ENCODE measurements around the gene PALM2AKAP2.
"Not testable (repeated sequence)": the region's sequence is repeated elsewhere in the genome, so short reads cannot be mapped to it uniquely, and the experiment has no call there.

Gene PALM2AKAP2

DNA sequence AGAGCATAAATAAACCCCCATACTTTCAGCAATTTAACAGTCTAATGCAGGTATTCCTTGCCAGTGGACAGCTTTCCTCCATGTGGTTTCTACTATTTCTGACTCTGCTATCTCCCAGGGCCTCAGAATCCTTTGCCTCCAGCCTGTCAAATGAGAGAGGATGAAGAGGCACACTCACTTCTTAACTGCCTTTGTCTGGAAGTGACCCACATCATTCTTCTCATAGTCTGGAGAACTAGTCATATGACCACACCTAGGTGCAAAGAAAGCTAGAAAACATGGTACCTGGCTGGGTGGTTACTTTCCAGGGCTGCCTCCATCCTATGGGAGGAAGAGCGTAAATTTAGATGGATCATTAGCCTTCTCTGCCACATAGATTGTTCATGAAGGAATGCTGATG is 22.5 kb downstream of the PALM2AKAP2 start:
- no peak for DNase-seq (ENCODE audit: low read depth in 2 of 3, low spot score in 2 of 3)

DNA sequence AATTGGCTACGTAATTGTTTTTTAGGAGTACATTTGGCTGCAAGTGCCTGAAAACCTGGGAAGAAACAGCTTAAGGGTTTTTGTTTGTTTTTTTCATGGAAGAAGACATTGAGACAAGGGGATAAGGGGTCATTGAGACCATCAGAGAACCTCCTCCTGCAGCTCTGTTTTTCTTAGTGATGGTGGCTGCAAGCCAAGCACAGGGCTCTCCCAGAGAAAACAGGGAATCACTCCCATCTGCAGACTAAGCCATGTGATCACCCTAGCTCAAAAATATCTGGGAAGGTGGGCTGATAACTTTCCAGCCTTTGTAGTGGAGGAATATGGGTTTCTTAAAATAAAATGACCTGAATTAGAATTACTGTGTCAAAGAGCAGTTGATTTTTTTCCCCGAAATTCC is 25.1 kb downstream of the PALM2AKAP2 start:
- DNase-seq (ENCODE audit: low read depth in 2 of 3, low spot score in 2 of 3) = no peak

DNA sequence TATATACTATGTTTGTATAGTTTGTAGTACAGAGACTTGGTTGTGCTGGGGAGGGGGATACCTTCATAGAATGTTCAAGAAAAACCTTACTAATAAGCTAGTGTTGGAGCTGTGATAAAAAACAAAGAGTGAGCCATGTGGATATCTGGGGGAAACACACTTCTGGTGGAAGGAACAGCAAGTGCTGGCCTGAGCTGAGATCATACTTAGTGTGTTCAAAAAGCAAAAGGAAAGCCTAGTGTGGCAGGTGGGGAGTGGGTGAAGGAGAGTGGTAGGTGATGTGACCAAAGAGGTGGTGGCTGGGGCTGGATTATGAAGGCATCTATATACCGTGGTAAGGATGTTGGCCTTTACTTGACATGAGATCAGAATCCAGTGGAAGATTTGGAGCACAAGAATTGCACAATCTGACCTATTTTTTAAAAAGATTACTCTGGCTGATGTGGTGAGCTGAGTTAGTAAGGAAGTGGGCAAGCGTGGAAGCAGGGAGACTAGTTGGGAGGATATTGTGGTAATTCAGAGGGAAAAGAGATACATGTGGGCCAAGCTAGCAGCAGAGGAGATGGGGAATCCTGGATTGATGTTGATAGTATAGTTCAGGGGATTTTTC is 26.6 kb downstream of the PALM2AKAP2 start:
- DNase-seq (ENCODE audit: low read depth in 2 of 3, low spot score in 2 of 3) = no peak

DNA sequence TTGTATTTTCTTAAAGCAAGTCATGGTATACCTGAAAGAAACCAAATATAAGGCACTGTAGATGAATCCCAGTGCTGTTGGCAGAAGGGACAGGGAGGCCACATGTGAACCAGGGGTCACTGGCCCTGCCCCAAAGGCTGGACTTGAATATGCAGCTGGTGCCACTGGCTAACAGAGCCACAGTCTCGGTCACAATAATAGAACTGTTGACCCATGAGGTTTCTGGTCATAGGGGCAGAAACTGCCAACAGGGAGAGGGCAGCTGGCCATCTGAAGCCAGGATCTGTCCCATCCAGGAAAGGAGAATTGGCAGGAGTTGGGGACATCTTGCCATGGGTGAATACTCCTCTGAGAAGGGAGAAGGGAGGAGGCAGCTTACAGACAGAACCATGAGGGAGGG is 31.9 kb downstream of the PALM2AKAP2 start:
- no peak for DNase-seq (ENCODE audit: low read depth in 2 of 3, low spot score in 2 of 3)

DNA sequence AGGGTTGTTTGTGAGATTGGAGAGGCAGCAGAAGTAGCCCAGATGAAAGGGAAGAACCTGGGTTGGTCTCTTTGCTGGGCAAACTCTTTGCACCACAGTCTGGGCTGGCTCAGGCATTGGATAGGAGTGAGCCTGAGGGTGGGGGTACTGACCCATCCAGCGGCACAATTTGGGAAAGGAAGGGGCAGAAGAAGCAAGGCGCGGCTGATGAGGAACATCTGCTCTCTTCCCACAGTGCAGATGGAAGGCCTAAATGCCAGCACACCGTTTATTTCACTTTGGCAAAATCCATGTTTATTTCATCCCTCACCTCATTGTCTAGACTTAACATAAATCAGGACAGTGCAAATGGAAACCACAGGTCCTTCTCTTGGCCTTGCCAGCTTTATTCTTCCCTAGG is 32.3 kb downstream of the PALM2AKAP2 start:
- no peak for DNase-seq (ENCODE audit: low read depth in 2 of 3, low spot score in 2 of 3)

DNA sequence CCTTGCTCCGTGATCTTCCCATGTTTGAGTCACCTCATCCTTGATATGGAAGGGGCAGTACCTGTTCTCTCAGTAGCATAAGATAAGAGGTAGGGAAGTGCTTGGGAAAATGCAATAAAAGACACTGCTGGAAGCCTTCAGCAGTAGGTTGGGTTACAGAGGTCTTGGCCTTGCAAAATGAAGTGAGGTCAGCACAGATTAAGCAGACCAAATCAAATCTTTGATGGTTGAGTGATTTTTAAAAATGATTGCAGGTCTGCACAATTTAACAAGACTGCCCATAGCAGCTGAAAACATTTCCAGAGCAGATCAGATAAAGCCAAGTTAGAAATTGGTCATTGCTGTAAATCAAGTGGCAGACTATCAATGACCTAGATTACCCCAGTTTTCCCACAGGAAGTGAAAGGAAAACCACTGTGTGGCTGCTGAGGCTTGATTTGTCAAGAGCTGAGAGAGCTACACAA is 32.9 kb downstream of the PALM2AKAP2 start:
- no peak for DNase-seq (ENCODE audit: low read depth in 2 of 3, low spot score in 2 of 3)

DNA sequence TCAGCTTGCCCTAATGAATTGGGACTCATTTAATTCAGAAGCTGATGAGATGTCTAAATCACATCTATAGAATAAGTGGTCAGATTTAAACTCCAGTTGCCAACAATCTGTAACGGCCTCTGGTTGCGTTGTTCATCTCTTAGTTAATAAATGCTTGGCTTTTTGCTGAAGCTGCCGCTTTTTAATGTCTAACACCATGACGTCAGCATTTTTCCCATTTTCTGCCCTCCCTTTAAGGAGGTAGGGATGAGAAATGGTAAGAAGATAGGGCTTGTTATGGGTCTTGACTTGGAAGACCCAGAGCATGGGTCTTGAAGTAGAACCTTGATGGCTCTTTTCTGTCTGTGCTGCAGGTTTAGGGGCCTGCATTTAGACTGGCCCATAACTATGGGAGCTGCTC is 33.3 kb downstream of the PALM2AKAP2 start:
- no peak for DNase-seq (ENCODE audit: low read depth in 2 of 3, low spot score in 2 of 3)

DNA sequence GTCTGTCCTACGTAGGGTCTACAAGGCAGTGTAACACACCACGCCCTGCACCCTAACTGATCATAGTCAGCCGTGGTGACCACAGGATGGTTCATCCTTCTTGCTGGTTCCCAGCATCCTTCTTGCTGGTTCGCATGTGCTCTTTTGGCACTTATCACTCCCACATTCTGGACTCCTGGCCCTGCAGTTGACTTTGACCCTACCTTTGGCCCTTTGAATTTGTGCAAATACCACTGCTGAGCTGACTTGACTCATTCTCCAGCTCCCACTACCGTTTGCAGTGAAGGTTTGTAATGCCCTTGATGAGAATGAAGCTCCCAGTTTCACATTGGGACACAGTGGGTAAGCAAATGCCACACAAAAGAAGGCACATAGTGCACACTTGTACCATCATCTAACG is 33.8 kb downstream of the PALM2AKAP2 start:
- DNase-seq (ENCODE audit: low read depth in 2 of 3, low spot score in 2 of 3) = no peak

DNA sequence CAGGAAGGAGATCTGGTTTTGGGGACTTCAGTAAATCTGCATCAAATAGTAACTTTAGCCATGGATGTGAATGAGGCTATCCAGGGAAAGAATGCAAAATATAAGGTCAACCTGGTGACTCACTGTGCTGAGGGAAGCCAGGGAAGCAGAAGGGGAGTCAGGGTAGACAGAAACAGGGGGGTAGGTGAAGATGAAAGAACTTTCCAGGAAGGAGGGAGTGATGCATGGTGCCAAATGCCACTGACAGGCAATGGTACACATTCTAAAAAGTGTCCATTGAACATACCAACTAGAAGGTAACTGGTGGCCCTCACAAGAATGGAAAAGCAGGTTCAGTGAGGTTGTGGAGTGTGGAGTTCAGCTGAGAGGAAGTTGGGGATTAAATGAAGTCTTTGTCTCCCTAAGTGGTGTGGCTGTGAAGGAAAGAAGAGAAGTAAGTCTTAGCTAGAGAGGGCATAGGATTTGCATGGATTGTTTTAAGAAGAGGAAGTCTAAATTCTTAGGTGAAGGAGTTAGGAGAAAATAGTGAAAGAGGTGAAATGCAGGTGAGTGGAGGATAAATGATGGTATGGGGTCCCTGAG is 35.5 kb downstream of the PALM2AKAP2 start:
- DNase-seq (ENCODE audit: low read depth in 2 of 3, low spot score in 2 of 3) = no peak

DNA sequence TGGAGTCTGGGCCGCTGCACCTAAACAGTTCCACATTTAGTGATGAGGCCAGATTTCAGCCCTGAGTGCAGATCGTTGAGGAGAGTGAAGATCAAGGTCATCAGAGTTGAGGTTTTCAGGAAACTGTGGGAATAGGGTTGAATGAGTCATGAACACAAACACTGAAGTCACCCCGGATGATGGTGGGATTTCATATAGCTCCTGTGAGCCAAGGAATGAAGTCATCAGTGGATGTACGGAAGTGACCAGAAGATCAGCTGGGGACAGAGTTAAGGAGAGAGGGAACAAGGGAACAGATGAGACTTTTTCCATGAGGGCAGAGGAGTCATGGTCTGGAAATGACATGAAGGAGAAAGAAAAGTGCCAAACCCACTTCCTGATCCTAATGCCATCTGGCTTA is 36.5 kb downstream of the PALM2AKAP2 start:
- no peak for DNase-seq (ENCODE audit: low read depth in 2 of 3, low spot score in 2 of 3)

DNA sequence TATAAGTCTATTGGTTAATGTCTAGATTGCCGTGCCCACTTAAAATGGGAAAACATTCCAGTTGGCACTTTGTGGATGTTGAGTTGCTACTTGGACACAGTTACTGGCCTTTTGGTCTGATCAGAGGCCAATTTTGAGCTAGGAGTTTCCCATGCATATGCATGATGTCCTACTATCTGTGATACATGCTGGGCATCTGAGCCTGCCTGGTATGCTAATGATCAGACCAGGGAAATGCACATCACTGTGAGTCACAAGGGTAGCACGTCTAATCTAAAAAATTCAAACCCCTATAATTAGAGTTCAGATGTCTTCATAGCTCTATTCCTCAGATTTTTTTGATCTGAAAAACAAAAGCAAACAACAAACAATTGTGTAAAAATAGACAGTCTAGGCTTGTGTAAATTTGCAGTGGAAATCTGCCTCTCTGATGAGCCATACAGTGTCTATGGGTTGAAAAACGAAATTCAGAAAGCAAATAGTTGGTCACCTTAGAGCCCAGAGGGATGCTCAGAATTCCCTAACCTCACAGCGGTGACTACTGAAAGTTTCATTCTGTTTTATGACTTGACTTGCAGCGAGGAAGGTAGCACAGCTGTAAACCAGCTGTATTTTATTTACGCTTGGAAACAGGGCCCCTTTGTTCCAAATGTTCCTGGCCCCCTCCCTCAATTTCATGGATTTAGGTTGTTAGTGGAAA is 37.3 kb downstream of the PALM2AKAP2 start:
- no peak for DNase-seq (ENCODE audit: low read depth in 2 of 3, low spot score in 2 of 3)

DNA sequence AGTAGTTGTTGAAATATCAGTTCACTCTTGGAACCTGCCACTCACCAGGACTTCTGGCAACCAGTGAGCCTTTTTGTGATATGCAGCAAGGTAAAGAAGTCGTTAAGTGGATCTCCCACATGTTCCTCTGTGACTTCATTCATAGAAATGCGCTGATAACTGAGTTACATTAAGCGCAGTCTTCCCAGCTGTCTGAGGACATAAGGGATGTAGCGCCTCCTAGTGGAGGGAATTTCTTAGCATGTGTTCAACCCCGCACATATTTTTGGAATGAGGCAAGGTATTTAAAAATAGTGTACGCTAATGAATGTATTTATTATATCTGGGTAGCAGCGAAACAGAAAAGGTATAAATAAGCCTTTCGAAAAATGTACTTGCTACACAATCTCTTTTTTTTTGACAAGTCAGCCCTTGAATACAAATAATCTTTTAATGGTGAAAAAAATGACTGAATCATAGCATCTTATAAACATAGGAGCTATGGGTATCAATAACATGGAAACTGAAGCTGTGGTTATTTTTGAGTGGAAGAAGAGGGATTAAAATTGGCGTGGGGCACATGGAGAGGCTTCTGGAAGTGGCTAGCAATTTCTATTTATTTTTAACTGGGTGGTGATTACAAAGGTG is 38.0 kb downstream of the PALM2AKAP2 start:
- peak in 1 of 3 experiments; percentile 27 for DNase-seq (ENCODE audit: low read depth in 2 of 3, low spot score in 2 of 3)

DNA sequence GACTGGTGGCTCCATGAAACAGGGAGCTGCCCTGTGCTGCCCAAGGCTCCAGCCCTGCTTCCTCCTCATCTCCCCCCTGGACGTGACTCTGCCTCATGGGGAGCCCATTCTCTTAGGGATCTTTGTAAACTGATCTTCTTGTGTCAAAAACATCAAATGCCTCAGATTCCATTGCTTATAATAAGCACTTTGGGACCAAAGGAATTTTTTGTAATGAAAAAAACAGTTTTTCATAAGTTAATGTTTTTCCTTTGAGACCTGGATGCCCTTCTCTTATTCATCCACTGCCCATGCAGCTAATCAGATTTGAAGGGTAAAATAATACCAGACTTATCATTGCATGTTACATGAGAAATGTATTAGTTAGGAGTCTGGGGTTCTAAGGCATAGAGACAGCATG is 41.7 kb downstream of the PALM2AKAP2 start:
- no peak for DNase-seq (ENCODE audit: low read depth in 2 of 3, low spot score in 2 of 3)

DNA sequence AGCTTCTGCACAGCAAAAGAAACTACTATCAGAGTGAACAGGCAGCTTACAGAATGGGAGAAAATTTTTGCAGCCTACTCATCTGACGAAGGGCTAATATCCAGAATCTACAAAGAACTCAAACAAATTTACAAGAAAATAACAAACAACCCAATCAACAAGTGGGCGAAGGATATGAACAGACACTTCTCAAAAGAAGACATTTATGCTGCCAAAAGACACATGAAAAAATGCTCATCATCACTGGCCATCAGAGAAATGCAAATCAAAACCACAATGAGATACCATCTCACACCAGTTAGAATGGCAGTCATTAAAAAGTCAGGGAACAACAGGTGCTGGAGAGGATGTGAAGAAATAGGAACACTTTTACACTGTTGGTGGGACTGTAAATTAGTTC is 45.4 kb downstream of the PALM2AKAP2 start:
- DNase-seq (ENCODE audit: low read depth in 2 of 3, low spot score in 2 of 3) = not testable (repeated sequence)

DNA sequence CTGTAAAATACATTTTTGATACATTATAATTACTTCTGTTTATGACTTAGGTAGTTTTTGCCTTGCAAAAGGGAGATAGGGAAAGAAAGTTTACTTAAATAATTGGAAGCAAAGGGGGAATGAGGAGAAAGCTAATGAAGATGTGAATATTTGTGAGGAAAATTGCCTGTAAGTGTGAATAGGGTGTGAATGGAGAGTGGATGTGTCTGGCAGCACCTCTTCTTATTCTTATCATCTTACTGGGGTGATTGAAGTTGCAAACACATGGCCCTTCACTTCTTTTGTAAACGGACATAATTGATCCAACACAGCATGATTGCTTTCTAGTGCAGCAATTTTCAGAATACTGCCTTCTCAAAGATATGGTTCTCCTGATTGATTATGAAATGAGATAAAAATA is 46.6 kb downstream of the PALM2AKAP2 start:
- no peak for DNase-seq (ENCODE audit: low read depth in 2 of 3, low spot score in 2 of 3)

DNA sequence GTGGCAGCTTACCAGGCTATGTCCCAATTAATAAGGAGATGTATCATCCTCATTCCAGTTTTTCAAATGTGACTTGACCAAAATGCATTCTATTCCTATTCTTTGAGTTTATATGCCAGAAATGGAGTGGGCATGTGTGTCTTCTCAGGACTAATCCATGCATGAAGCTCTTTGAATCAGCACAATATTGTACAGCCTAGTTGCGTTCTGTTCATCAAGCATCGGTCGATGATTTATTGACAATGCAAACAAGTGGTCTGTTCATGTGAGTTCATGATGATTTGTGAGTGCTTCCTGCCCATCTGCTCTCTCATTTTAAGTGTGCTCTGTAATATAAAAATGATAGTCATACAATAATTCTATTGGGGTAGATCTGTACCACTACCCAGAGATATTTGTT is 48.3 kb downstream of the PALM2AKAP2 start:
- DNase-seq (ENCODE audit: low read depth in 2 of 3, low spot score in 2 of 3) = no peak

Measured in activated CD8-positive, alpha-beta memory T cell treated with anti-CD3 and anti-CD28 coated beads for 48 hours (primary cell).